Gastrocnemius medialis (tissue), 4 donors: ENCODE results near the gene NPTXR.

ENCODE experiments used
- CTCF ChIP-seq, 5 experiments: fragments of 450-650 bp in 3 of 5; fragments of 200-600 bp in 2 of 5; sonication (generic) in 2 of 5; IDR thresholded peaks in 4 of 5; conservative IDR thresholded peaks in 1 of 5; 1 replicate in 4 of 5; 2 replicates in 1 of 5; pipeline ENCODE4 v1.5.1; 2016 to 2019; ENCODE audit warnings: antibody characterized with exemption in 5 of 5, mild to moderate bottlenecking in 3 of 5, moderate library complexity in 3 of 5
- POLR2A ChIP-seq, 2 donors: fragments of 450-650 bp; IDR thresholded peaks; one replicate each; pipeline ENCODE4 v1.6.1; 2017; ENCODE audit warnings: antibody characterized with exemption in 2 of 2, mild to moderate bottlenecking in 2 of 2, moderate library complexity in 2 of 2

DNA sequence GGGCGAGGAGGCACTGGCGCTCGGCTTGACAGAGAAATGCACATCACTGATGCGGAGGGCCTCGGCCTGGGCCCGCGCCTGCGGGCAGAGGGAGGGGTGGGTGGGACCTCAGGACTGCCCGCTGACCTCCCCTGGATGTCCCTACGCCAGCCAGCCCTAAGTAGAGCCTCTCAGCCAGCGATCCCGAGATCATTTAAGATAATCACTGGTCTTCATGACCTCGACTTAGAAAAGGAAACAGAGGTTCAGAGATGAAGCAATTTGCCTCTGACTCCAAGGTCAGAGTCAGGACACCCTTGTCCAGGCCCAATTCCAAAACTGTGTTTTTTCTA lies 23.3 kb upstream of the NPTXR start:
- TF ChIP-seq CTCF (IDR thresholded peaks at IDR 0.05 in 4 of 5, conservative IDR thresholded peaks at IDR 0.05 in 1 of 5): no peak
- no peak for TF ChIP-seq POLR2A (IDR thresholded peaks at IDR 0.05)
